Measurements from ENCODE around the gene PPP1R26. TPM values are rescaled to one million over a fixed set of nuclear protein-coding genes. Genes with fewer than 3 reads are reported as not detected.

PPP1R26 gene
- total RNA-seq, 1 experiment from 2014 or later: 46.9 TPM

GRCh38 chr9:135508211-135508820 lies 28.7 kb downstream of the PPP1R26 start:
- Histone ChIP-seq H3K79me2 (ENCODE audit: low read depth) (no peaks in the 10 kb centered on the region), H2AFZ (no peak overlapping the region), H3K9me3 (ENCODE audit: insufficient read depth, low read depth) (no peaks in the 10 kb centered on the region), H3K4me2 (no peak overlapping the region), H3F3A (ENCODE audit: insufficient read depth, low read depth) (no peaks in the 10 kb centered on the region), H3K27ac (no peak overlapping the region), H3K27me3 (ENCODE audit: insufficient read depth, low read depth) (peaks cover 4% of the 10 kb centered on the region; the same call in 1 of the 2 replicates), H3K36me3 (ENCODE audit: low read depth) (no peaks in the 10 kb centered on the region), H4K20me1 (ENCODE audit: insufficient read depth) (peaks cover 20% of the 10 kb centered on the region), H3K4me3 (no peak overlapping the region), H3K9me2 (ENCODE audit: insufficient read depth) (no peaks in the 10 kb centered on the region), H3K4me1 (replicated peaks; ENCODE audit: insufficient read depth) (no peaks in the 10 kb centered on the region)
- intact Hi-C loops (cut with micrococcal nuclease; ENCODE audit: unreplicated experiment): no loop called here
- POLR2A ChIA-PET (ENCODE audit: unreplicated experiment): no interaction called here
- no TSS peak for BruUV-seq (replicated peaks)
- no peak for DNase-seq
- CTCF ChIA-PET: no interaction called here
- no peak for TF ChIP-seq EZH2 (IDR thresholded peaks at IDR 0.05; ENCODE audit: low read depth)
- no peak for TF ChIP-seq CTCF (conservative IDR thresholded peaks at IDR 0.05)

GRCh38 chr9:135509458-135509857 lies 29.9 kb downstream of the PPP1R26 start:
- H3K36me3 ChIP-seq (ENCODE audit: low read depth): no peaks in the 10 kb centered on the region
- no peaks in the 10 kb centered on the region for H3K4me1 ChIP-seq (replicated peaks; ENCODE audit: insufficient read depth)
- BruUV-seq (replicated peaks): no TSS peak
- H2AFZ ChIP-seq: no peak overlapping the region
- CTCF ChIA-PET: no interaction called here
- DNase-seq: no peak
- no peak overlapping the region for H3K4me3 ChIP-seq
- no peak overlapping the region for H3K27ac ChIP-seq
- POLR2A ChIA-PET (ENCODE audit: unreplicated experiment): no interaction called here
- H3K79me2 ChIP-seq (ENCODE audit: low read depth): no peaks in the 10 kb centered on the region
- peaks cover 4% of the 10 kb centered on the region; the same call in 1 of the 2 replicates for H3K27me3 ChIP-seq (ENCODE audit: insufficient read depth, low read depth)
- H4K20me1 ChIP-seq (ENCODE audit: insufficient read depth): peaks cover 8% of the 10 kb centered on the region
- no peak overlapping the region for H3K4me2 ChIP-seq
- TF ChIP-seq CTCF (conservative IDR thresholded peaks at IDR 0.05) (no peak), EZH2 (IDR thresholded peaks at IDR 0.05; ENCODE audit: low read depth) (no peak)
- H3K9me3 ChIP-seq (ENCODE audit: insufficient read depth, low read depth): no peaks in the 10 kb centered on the region
- intact Hi-C loops (cut with micrococcal nuclease; ENCODE audit: unreplicated experiment): no loop called here
- H3K9me2 ChIP-seq (ENCODE audit: insufficient read depth): no peaks in the 10 kb centered on the region
- H3F3A ChIP-seq (ENCODE audit: insufficient read depth, low read depth): no peaks in the 10 kb centered on the region

- no peaks in the 10 kb centered on the region for H3F3A ChIP-seq (ENCODE audit: insufficient read depth, low read depth)
- H3K27ac ChIP-seq: no peak overlapping the region
- no peak overlapping the region for H3K4me3 ChIP-seq
- no peak overlapping the region for H3K4me2 ChIP-seq
- no peaks in the 10 kb centered on the region for H3K9me3 ChIP-seq (ENCODE audit: insufficient read depth, low read depth)
- no peaks in the 10 kb centered on the region for H3K4me1 ChIP-seq (replicated peaks; ENCODE audit: insufficient read depth)
- H3K9me2 ChIP-seq (ENCODE audit: insufficient read depth): no peaks in the 10 kb centered on the region
- no peaks in the 10 kb centered on the region for H3K36me3 ChIP-seq (ENCODE audit: low read depth)
- H2AFZ ChIP-seq: no peak overlapping the region
- intact Hi-C loops (cut with micrococcal nuclease; ENCODE audit: unreplicated experiment): no loop called here
- peaks cover 6% of the 10 kb centered on the region; the same call in 1 of the 2 replicates for H3K27me3 ChIP-seq (ENCODE audit: insufficient read depth, low read depth)
- POLR2A ChIA-PET (ENCODE audit: unreplicated experiment): no interaction called here
- BruUV-seq (replicated peaks): no TSS peak
- no peaks in the 10 kb centered on the region for H4K20me1 ChIP-seq (ENCODE audit: insufficient read depth)
- DNase-seq: no peak
- no peaks in the 10 kb centered on the region for H3K79me2 ChIP-seq (ENCODE audit: low read depth)
- no peak for TF ChIP-seq EZH2 (IDR thresholded peaks at IDR 0.05; ENCODE audit: low read depth)
- no peak for TF ChIP-seq CTCF (conservative IDR thresholded peaks at IDR 0.05)
- CTCF ChIA-PET: no interaction called here
Observed at GRCh38 chr9:135512241-135512603, 32.6 kb downstream of the PPP1R26 start.

Measured in PC-9 (cell line).